Activated CD8-positive, alpha-beta memory T cell treated with anti-CD3 and anti-CD28 coated beads for 48 hours (primary cell): Measurements from ENCODE around the gene PRR11.
"Not testable (repeated sequence)": the region's sequence is repeated elsewhere in the genome, so short reads cannot be mapped to it uniquely, and the experiment has no call there.

Experiments used
- DNase-seq, 3 experiments: peaks; one replicate each; pipeline ENCODE4 v3.0.0-alpha.2; 2020; ENCODE audit warnings: low read depth in 2 of 3, low spot score in 2 of 3

PRR11 gene

DNA sequence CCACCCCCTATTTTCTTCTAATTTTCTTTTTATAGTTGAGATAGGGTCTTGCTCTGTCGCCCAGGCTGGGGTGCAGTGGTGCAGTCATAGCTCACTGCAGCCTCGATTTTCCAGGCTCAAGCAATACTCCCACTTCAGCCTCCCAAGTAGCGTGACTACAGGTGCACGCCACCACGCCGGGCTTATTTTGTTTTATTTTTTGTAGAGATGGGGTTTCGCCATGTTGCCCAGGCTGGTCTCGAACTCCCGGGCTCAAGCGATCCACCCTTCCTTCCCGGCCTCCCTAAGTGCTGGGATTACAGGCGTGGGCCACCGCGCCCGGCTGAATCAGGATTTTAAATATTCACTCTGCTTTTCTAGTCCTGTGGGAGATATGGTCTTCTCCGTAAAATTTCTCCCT is 63.8 kb downstream of the PRR11 start:
- no peak for DNase-seq

DNA sequence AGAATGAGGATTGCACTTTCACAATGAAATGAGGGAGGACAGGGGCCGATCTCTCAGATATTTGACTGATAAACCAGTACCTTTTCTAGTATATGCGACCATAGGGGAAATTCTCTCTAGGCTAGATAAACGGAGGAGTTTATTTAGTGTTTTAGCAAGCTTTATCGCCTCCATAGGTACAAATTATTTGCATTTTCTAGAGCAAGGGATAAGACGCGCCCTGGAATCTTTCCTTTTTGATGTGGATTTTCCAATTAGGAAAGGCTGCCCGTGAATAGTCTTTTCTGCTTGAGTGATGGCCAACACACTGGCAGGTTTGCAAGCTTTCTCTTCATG is 64.4 kb downstream of the PRR11 start:
- DNase-seq, result no peak

DNA sequence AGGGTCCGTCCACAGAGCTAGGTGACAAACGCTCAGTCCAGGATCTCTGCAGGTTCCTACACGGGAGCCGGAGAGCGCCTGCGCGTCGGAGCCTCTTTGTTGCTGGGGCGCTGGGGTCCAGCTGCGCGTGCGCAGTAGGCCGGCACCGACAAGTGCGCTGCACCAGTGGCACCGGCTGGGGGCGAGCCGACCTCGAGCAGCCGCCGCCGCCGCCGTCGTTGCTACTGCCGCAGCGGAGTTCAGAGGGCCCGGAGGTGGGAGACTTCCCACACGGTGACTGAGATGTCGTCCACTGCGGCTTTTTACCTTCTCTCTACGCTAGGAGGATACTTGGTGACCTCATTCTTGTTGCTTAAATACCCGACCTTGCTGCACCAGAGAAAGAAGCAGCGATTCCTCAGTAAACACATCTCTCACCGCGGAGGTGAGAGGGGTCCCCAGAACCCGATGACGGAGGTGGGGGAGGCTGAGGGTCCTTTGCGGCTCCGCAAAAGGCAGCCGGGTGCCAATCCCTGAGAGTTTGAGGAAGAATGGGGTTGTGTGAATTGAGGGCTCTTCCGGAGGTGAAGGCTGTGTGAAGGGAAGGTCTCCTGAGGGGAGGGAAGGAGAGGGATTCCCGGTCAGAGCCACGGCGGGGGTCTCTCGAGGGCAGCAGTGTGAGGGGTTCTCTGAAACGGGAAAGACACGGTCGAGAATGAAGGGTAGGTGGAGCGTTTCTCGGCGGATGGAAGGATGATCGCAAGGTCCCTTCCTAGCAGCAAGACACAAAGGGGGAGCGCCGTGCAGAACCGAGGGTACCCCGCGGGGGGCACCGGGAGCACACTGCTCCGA is 65.0 kb downstream of the PRR11 start, which contains the start of gene GDPD1:
GDPD1 (plus strand) TSS at position 184 of the 831 bp plus-strand sequence; CDS start at position 283, 99 bp downstream.
- peak; percentile 92 to 96 (median 92) for DNase-seq

DNA sequence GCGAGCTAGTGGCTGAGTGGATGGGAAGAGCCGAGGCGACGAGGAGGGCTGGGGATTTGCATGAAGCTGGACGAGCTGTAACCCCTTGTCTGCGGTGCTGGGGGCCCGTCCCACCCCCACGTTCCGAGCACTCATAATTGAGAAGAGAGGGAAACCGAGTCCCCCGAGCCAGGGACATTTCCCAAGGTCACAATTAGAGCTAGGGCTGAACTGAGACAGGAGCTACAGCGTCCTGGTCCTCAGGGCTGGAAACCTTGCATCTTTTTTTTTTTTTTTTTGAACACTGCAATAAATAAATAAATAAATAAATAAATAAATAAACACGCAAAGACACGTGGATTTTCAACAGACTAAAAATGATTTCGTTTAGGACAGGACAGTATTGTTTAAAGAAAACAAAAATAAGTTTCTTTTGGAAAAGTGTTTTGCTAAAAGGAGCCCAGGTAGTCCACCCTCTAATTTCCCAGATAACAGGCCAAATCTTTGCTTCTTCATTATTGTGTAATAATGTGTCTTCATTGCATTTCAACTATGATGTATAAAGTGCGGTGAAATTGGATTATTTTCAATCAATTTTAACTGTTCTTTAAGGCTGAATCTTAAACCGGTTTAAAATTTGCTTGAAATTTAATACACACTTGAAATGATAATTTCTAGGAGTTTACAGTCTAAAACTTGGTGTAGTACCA is 65.8 kb downstream of the PRR11 start:
- DNase-seq, result no peak

DNA sequence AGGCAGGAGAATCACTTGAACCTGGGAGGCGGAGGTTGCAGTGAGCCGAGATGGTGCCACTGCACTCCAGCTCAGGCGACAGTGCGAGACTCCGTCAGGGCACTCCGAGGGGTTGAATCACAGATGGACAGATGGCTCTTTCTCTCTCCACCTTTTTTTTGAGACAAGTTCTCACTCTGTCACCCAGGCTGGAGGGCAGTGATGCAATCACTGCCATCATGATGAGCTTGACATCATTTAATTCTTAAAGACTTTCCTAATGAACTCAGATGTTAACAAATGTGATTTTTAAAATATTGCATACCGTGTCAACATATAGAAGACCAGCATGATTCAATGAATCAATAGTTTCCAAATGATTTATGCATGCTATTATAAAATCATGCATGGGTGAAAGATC is 68.3 kb downstream of the PRR11 start:
- no peak for DNase-seq

DNA sequence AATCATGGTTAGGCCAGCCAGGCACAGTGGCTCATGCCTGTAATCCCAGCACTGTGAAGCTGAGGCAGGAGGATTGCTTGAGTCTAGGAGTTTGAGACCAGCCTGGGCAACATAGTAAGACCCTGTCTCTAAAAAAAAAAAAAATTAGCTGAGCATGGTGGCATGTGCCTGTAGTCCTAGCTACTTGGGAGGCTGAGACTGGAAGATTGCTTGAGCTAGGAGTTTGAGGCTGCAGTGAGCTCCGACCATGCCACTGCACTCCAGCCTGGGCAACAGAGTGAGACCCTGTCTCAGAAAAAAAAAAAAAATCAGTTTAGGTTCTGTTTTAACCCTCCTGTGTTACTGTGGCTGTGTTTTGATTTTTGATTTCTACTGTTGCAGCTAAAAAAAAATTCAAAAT is 73.0 kb downstream of the PRR11 start:
- not testable (repeated sequence) for DNase-seq

DNA sequence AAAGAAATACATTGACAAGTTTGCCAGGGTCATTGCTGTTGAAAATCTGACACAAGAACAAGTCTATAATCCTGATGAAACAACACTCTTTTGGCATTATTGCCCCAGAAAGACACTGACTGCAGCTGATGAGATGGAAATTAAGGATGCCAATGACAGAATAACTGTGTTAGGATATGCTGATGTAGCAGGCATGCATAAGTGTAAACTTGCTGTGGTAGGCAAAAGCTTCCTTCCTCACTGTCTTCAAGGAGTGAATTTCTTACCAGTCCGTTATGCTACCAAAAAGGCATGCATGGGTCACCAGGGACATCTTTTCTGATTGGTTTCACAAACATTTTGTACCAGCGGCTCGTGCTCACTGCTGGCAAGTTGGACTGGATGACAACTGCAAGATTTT is 75.2 kb downstream of the PRR11 start:
- no peak for DNase-seq

DNA sequence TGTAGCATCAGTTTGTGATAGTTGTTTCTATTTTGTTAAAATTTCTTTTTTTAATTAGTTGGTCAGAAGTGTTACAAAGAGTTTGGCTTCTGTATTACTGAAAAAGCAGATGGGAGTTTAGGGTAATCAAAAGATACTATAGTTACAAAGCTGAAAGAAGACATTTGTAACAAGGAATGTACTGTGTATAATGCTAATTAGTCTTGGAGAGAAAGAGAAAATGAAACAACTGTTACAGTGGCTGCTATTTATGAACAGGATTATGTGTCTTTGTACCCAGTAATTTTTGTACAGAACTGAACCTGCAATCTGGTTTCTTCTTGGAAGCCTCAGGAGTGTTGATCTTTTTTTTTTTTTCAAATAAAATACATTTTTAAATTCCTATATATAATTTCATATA is 79.1 kb downstream of the PRR11 start:
- DNase-seq, result no peak

DNA sequence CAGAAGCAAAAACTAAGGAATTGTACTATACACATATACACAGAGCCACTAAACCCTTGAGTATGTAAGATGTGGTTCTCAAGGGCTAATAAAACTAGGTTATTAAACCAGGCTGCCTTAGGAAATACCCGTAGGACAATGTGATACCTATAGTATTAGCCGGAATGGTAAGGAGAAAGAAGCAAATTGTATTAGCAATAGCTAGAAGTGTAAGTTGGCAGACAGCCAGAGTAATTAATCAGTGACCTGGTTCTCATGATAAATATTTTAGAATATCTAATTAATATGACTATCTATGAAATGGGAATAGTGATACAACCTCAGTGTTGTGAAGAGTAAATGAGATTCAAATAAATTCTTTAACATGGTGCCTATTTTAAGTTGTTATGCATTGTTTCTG is 83.4 kb downstream of the PRR11 start:
- DNase-seq, result no peak

DNA sequence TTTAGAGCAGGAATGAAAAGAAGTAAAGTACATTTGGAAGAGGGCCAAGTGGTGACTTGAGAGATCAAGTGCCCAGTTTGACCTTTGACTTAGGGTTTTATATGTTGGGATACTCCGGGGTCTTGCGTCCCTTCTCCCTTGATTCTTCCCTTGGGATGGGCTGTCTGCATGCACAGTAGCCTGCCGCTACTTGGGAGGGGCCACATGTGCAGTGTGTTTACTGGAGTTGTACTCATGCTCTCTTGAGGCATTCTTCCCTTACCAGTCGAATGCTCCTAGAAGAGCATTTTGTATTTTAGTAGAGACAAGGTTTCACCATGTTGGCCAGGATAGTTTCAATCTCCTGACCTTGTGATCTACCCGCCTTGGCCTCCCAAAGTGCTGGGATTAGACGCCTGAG is 88.5 kb downstream of the PRR11 start:
- no peak for DNase-seq
